ENCODE data around the gene ZNF618. TPM values are rescaled to one million over a fixed set of nuclear protein-coding genes. Genes with fewer than 3 reads are reported as not detected.

The ZNF618 gene
- total and polyA plus RNA-seq, 2 experiments from 2014 or later: 2.3 to 5.1 TPM

DNA sequence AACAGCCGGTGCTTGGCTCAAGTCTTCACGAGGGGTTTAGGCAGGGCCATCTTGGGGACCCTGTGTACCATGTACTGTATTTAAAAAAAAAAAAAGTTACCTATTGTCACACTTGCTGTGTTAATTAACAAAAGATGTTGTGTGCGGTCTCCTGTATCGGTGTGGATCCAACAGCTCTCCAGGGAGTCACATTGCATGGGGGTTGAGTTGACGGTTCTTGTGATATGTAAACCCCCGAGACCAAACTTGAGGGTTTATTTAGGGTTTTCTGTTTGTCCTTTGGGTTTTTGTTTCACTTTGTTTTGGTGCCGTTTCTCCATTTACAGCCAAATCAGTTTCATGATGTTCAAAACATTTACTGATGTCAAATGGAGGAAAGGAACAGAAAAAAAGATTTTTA is 179.8 kb downstream of the ZNF618 start:
- H3K27me3 ChIP-seq (replicated peaks; ENCODE audit: insufficient read depth): no peaks in the 10 kb centered on the region
- no peak overlapping the region for H3K4me2 ChIP-seq (ENCODE audit: unreplicated experiment)
- no peaks in the 10 kb centered on the region for H3K79me2 ChIP-seq (ENCODE audit: insufficient read depth)
- H3K9me3 ChIP-seq (ENCODE audit: low read depth): no peaks in the 10 kb centered on the region
- WGBS, 2 experiments (ENCODE audit: low coverage in 1 of 2, low lambda C conversion rate in 2 of 2, missing lambda C conversion rate in 2 of 2): 97% methylated on average over 7 of the region's 7 CpGs
- H3K27ac ChIP-seq: no peak overlapping the region
- in situ Hi-C loops (cut with MboI): no loop called here
- H2AFZ ChIP-seq: no peak overlapping the region
- TF ChIP-seq EZH2phosphoT487 (IDR thresholded peaks at IDR 0.05; ENCODE audit: insufficient read depth, low read depth) (no peak), EZH2 (IDR thresholded peaks at IDR 0.05; ENCODE audit: insufficient read depth, poor library complexity, severe bottlenecking) (no peak)
- no peaks in the 10 kb centered on the region for H3K36me3 ChIP-seq (ENCODE audit: low read depth)
- H4K20me1 ChIP-seq (ENCODE audit: insufficient read depth): no peaks in the 10 kb centered on the region
- no peak overlapping the region for H3K4me3 ChIP-seq
- no peak overlapping the region for H3K9ac ChIP-seq
- H3K4me1 ChIP-seq (ENCODE audit: insufficient read depth): no peaks in the 10 kb centered on the region
- no peaks in the 10 kb centered on the region for H3F3A ChIP-seq (ENCODE audit: insufficient read depth)
- H3K9me2 ChIP-seq (ENCODE audit: insufficient read depth): no peaks in the 10 kb centered on the region
- no peak for DNase-seq

GRCh38 chr9:114056527-114056926 is 180.4 kb downstream of the ZNF618 start:
- no peaks in the 10 kb centered on the region for H4K20me1 ChIP-seq (ENCODE audit: insufficient read depth)
- no peaks in the 10 kb centered on the region for H3K79me2 ChIP-seq (ENCODE audit: insufficient read depth)
- in situ Hi-C loops (cut with MboI): no loop called here
- H3K27ac ChIP-seq: no peak overlapping the region
- TF ChIP-seq EZH2phosphoT487 (IDR thresholded peaks at IDR 0.05; ENCODE audit: insufficient read depth, low read depth) (no peak), EZH2 (IDR thresholded peaks at IDR 0.05; ENCODE audit: insufficient read depth, poor library complexity, severe bottlenecking) (no peak)
- no peaks in the 10 kb centered on the region for H3F3A ChIP-seq (ENCODE audit: insufficient read depth)
- H3K4me1 ChIP-seq (ENCODE audit: insufficient read depth): no peaks in the 10 kb centered on the region
- H3K4me3 ChIP-seq: no peak overlapping the region
- H3K4me2 ChIP-seq (ENCODE audit: unreplicated experiment): no peak overlapping the region
- DNase-seq: no peak
- WGBS, 2 experiments (ENCODE audit: low coverage in 1 of 2, low lambda C conversion rate in 2 of 2, missing lambda C conversion rate in 2 of 2): 97 to 98% methylated on average over 5 of the region's 5 CpGs
- H3K27me3 ChIP-seq (replicated peaks; ENCODE audit: insufficient read depth): no peaks in the 10 kb centered on the region
- no peaks in the 10 kb centered on the region for H3K36me3 ChIP-seq (ENCODE audit: low read depth)
- H2AFZ ChIP-seq: no peak overlapping the region
- H3K9ac ChIP-seq: no peak overlapping the region
- no peaks in the 10 kb centered on the region for H3K9me2 ChIP-seq (ENCODE audit: insufficient read depth)
- H3K9me3 ChIP-seq (ENCODE audit: low read depth): no peaks in the 10 kb centered on the region

DNA sequence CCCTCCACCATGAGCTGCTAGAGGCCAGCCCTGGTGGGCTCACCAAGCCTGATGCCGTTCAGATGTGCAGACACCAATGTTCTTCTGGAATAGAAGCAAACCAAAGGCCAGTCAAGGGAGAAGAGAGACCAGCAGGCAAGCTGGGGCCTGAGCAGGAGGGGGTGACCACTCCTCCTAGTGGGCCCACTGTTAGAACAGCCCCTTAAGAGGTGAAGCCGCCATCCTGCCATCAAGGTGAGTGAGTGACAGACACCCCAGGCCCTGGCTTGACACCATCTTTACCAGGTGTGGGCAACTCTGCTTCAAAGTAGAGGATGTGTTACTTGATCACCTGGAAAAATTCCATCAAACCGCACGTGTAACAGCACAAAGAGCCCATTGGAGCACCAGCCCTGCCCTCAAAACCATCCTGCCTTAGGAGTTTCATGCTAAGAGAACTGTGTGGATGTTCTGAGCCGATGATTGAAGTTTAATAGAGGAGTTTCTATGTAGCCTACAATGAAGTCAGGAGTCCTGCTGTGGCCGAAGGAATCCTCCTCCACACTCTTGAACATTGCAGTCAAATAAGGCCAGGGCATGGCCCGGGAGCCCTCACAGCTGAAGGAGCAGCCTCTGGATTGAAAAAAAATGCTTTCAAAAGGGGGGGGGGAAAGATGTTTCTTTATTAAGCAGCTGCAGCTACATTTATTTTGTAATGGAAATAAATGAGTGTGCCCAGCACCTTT is 181.2 kb downstream of the ZNF618 start:
- no peak overlapping the region for H3K9ac ChIP-seq
- H3K27me3 ChIP-seq (replicated peaks; ENCODE audit: insufficient read depth): no peaks in the 10 kb centered on the region
- H2AFZ ChIP-seq: no peak overlapping the region
- no peaks in the 10 kb centered on the region for H4K20me1 ChIP-seq (ENCODE audit: insufficient read depth)
- H3K27ac ChIP-seq: no peak overlapping the region
- H3K9me3 ChIP-seq (ENCODE audit: low read depth): no peaks in the 10 kb centered on the region
- in situ Hi-C loops (cut with MboI): no loop called here
- H3K4me2 ChIP-seq (ENCODE audit: unreplicated experiment): no peak overlapping the region
- 65 to 68% methylated on average over 7 of the region's 7 CpGs for WGBS, 2 experiments (ENCODE audit: low coverage in 1 of 2, low lambda C conversion rate in 2 of 2, missing lambda C conversion rate in 2 of 2)
- H3K9me2 ChIP-seq (ENCODE audit: insufficient read depth): no peaks in the 10 kb centered on the region
- H3K79me2 ChIP-seq (ENCODE audit: insufficient read depth): no peaks in the 10 kb centered on the region
- no peak for DNase-seq
- TF ChIP-seq EZH2 (IDR thresholded peaks at IDR 0.05; ENCODE audit: insufficient read depth, poor library complexity, severe bottlenecking): no peak
- no peak for TF ChIP-seq EZH2phosphoT487 (IDR thresholded peaks at IDR 0.05; ENCODE audit: insufficient read depth, low read depth)
- no peaks in the 10 kb centered on the region for H3F3A ChIP-seq (ENCODE audit: insufficient read depth)
- no peak overlapping the region for H3K4me3 ChIP-seq
- H3K4me1 ChIP-seq (ENCODE audit: insufficient read depth): no peaks in the 10 kb centered on the region
- no peaks in the 10 kb centered on the region for H3K36me3 ChIP-seq (ENCODE audit: low read depth)

DNA sequence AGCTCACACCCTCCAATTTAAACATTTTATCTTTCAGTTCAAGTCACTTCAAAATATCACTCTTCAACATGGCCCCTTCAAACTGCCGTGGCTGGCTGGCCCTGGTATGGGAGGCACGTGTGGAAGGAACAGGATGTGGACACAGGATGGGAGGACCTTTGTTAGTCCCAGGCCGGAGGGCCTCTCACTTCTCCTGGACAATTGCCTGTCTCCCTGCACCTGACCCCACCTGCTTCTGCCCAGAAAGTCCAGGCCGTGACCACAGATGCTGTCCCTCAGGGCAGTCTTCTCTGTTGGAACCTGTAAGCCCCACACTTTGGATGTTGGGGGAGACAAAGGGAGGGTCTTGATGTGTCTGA is 182.6 kb downstream of the ZNF618 start:
- peaks cover 3% of the 10 kb centered on the region; the same call in 1 of the 2 replicates for H3K27me3 ChIP-seq (replicated peaks; ENCODE audit: insufficient read depth)
- no peaks in the 10 kb centered on the region for H3K4me1 ChIP-seq (ENCODE audit: insufficient read depth)
- no peak overlapping the region for H3K27ac ChIP-seq
- H4K20me1 ChIP-seq (ENCODE audit: insufficient read depth): no peaks in the 10 kb centered on the region
- H3K9ac ChIP-seq: no peak overlapping the region
- H3K4me2 ChIP-seq (ENCODE audit: unreplicated experiment): no peak overlapping the region
- H3K9me3 ChIP-seq (ENCODE audit: low read depth): no peaks in the 10 kb centered on the region
- 68 to 77% methylated on average over 4 of the region's 4 CpGs for WGBS, 2 experiments (ENCODE audit: low coverage in 1 of 2, low lambda C conversion rate in 2 of 2, missing lambda C conversion rate in 2 of 2)
- no peak overlapping the region for H3K4me3 ChIP-seq
- H2AFZ ChIP-seq: no peak overlapping the region
- H3K79me2 ChIP-seq (ENCODE audit: insufficient read depth): no peaks in the 10 kb centered on the region
- in situ Hi-C loops (cut with MboI): no loop called here
- no peaks in the 10 kb centered on the region for H3K9me2 ChIP-seq (ENCODE audit: insufficient read depth)
- H3K36me3 ChIP-seq (ENCODE audit: low read depth): no peaks in the 10 kb centered on the region
- no peak for TF ChIP-seq EZH2phosphoT487 (IDR thresholded peaks at IDR 0.05; ENCODE audit: insufficient read depth, low read depth)
- TF ChIP-seq EZH2 (IDR thresholded peaks at IDR 0.05; ENCODE audit: insufficient read depth, poor library complexity, severe bottlenecking): no peak
- DNase-seq: no peak
- H3F3A ChIP-seq (ENCODE audit: insufficient read depth): no peaks in the 10 kb centered on the region
